GM12878 (cell line): Measurements from ENCODE around the gene RAD1. TPM values are rescaled to one million over a fixed set of nuclear protein-coding genes. Genes with fewer than 3 reads are reported as not detected.
A peak's percentile ranks its signal among the peaks of the same experiment; 100 is the strongest.

ENCODE experiments used
- ATAC-seq: fragments of 200-7000 bp; cut with Tn5 transposase; 3 replicates; pipeline ENCODE4 v1.9.1; 2020; ENCODE audit warnings: mild to moderate bottlenecking, moderate library complexity
- BruUV-seq: library from RNA; stranded (reverse); fragments of 400-500 nt; replicated peaks from 2 replicates; lab custom pipeline; 2021; lab: Mats Ljungman, UMichigan
- CTCF ChIA-PET: fragments of 300-600 bp; sonication (Branson Sonifier 250); formaldehyde crosslinking; extraction: SDS; loops from one replicate; lab custom pipeline; 2021; ENCODE audit warnings: inconsistent platforms; lab: Yijun Ruan, JAX
- POLR2A ChIA-PET: fragments of 350-600 bp; formaldehyde crosslinking; extraction: SDS; loops from one replicate; lab custom pipeline; 2021; ENCODE audit warnings: inconsistent platforms; lab: Charles Lee
- RAD21 ChIA-PET: fragments of 300-600 bp; sonication (Branson Sonifier 250); formaldehyde crosslinking; loops from one replicate; lab custom pipeline; 2023; ENCODE audit warnings: antibody characterized with exemption; ENCODE audit not compliant: unreplicated experiment; lab: Charles Lee
- SMC1A ChIA-PET: fragments of 300-600 bp; sonication (Branson Sonifier 250); formaldehyde crosslinking; loops from one replicate; lab custom pipeline; 2023; ENCODE audit not compliant: unreplicated experiment, uncharacterized antibody; lab: Charles Lee
- DNase-seq: peaks from one replicate; pipeline ENCODE4 v3.0.0-alpha.2; 2011; ENCODE audit warnings: low read depth, low spot score
- FAIRE-seq: peaks from 3 replicates; lab custom pipeline; 2011; peaks lifted over from hg19 to GRCh38; lab: Jason Lieb, UNC
- H2AFZ ChIP-seq: 2 replicates; pipeline ENCODE4 v1.6.0; 2011; ENCODE audit warnings: low read depth, low read length, control low read depth; ENCODE audit not compliant: control insufficient read depth
- H3K27ac ChIP-seq: 2 replicates; pipeline ENCODE4 v1.5.1; 2011; ENCODE audit warnings: control low read depth; ENCODE audit not compliant: control insufficient read depth, insufficient read depth
- H3K27me3 ChIP-seq, 2 experiments: replicated peaks in 1 of 2; 2 replicates each; pipeline versions ENCODE4 v1.6.0 to v1.6.1; 2011; ENCODE audit warnings: low read length in 1 of 2; ENCODE audit not compliant: control insufficient read depth in 2 of 2, insufficient read depth in 2 of 2
- H3K36me3 ChIP-seq, 2 experiments: 2 replicates each; pipeline ENCODE4 v1.5.1; 2011; ENCODE audit warnings: low read length in 1 of 2; ENCODE audit not compliant: control insufficient read depth in 2 of 2, insufficient read depth in 2 of 2
- H3K4me1 ChIP-seq: 2 replicates; pipeline ENCODE4 v1.6.1; 2011; ENCODE audit warnings: mild to moderate bottlenecking, low read length, moderate library complexity, mixed read lengths; ENCODE audit not compliant: control insufficient read depth, insufficient read depth
- H3K4me2 ChIP-seq: 2 replicates; pipeline ENCODE4 v1.6.0; 2011; ENCODE audit warnings: control low read depth; ENCODE audit not compliant: control insufficient read depth, insufficient read depth
- H3K4me3 ChIP-seq: fragments of 200-600 bp; sonication (generic); 2 replicates; pipeline ENCODE4 v1.5.1; 2016
- H3K79me2 ChIP-seq: 2 replicates; pipeline ENCODE4 v1.6.0; 2011; ENCODE audit warnings: low read length; ENCODE audit not compliant: control insufficient read depth, insufficient read depth
- H3K9ac ChIP-seq: 2 replicates; pipeline ENCODE4 v1.8.0; 2011; ENCODE audit warnings: low read length, control low read depth, mixed read lengths; ENCODE audit not compliant: control insufficient read depth, insufficient read depth
- H3K9me3 ChIP-seq: replicated peaks from 3 replicates; pipeline ENCODE4 v1.5.1; 2011; ENCODE audit warnings: mild to moderate bottlenecking, low read length; ENCODE audit not compliant: control insufficient read depth, insufficient read depth
- H4K20me1 ChIP-seq: 2 replicates; pipeline ENCODE4 v1.6.0; 2011; ENCODE audit not compliant: control insufficient read depth, insufficient read depth
- EGR1 ChIP-seq, 2 experiments: IDR thresholded peaks; 1 replicate in 1 of 2; 2 replicates in 1 of 2; pipeline ENCODE4 v1.6.1; 2011 to 2012; ENCODE audit warnings: low read depth in 2 of 2, low read length in 2 of 2, borderline replicate concordance in 1 of 2, mild to moderate bottlenecking in 1 of 2, moderate library complexity in 1 of 2
- HDAC2 ChIP-seq: fragments of 200-600 bp; sonication (generic); IDR thresholded peaks from 2 replicates; pipeline ENCODE4 v1.6.1; 2017
- NFXL1 ChIP-seq: fragments of 450-650 bp; IDR thresholded peaks from 2 replicates; pipeline ENCODE4 v1.6.1; 2017; ENCODE audit warnings: antibody characterized with exemption, mild to moderate bottlenecking, borderline replicate concordance
- NRF1 ChIP-seq: conservative IDR thresholded peaks from 2 replicates; pipeline ENCODE4 v1.6.1; 2011; ENCODE audit warnings: mild to moderate bottlenecking, low read depth, low read length, improper control_type of control experiment
- RB1 ChIP-seq: fragments of 450-650 bp; formaldehyde crosslinking; IDR thresholded peaks from 2 replicates; pipeline ENCODE4 v1.6.1; 2017; ENCODE audit warnings: mild to moderate bottlenecking, borderline replicate concordance
- TBL1XR1 ChIP-seq: IDR thresholded peaks from 2 replicates; pipeline ENCODE4 v1.6.1; 2012; ENCODE audit warnings: low read depth, low read length, improper control_type of control experiment
- WRNIP1 ChIP-seq: IDR thresholded peaks from 2 replicates; pipeline ENCODE4 v1.6.1; 2011; ENCODE audit warnings: low read depth, low read length, improper control_type of control experiment, borderline replicate concordance
- WGBS: methylation state at CpG from one replicate; pipeline ENCODE4 v1.1.6; 2016; ENCODE audit warnings: low lambda C conversion rate; ENCODE audit not compliant: insufficient replicate concordance, insufficient coverage; ENCODE audit errors: missing lambda C conversion rate; 5-methylcytosine and 5-hydroxymethylcytosine counted together
- in situ Hi-C: fragments of 300-500 bp; cut with MboI; formaldehyde crosslinking; loops from 9 replicates; pipeline ENCODE4 v1.14.3; 2018; ENCODE audit warnings: mixed read lengths
- intact Hi-C: fragments of 100-400 bp; cut with micrococcal nuclease; formaldehyde crosslinking; loops from one replicate; pipeline ENCODE4 v1.14.2; 2022; ENCODE audit not compliant: unreplicated experiment
- polyA plus RNA-seq, 11 experiments: library from polyadenylated mRNA; depleted of rRNA in 4 of 11; unstranded in 6 of 11; stranded (reverse) in 5 of 11; fragments of >200 nt; fragmentation: Nextera tagmentation in 4 of 11; fragmentation: Illumina TruSeq in 1 of 11; extraction: Ambion mirVana in 4 of 11; extraction: Trizol in 1 of 11; gene quantifications; 1 replicate in 1 of 11; 2 replicates in 10 of 11; pipeline versions ENCODE4 v1.2.1 to v1.2.3, GENCODE V29; 2011 to 2016; ENCODE audit warnings: inconsistent platforms in 2 of 11, missing spikeins in 2 of 11, low read depth in 1 of 11
- total RNA-seq, 4 experiments: library from RNA; depleted of rRNA in 3 of 4; stranded (reverse); fragments of >200 nt in 3 of 4; fragmentation: Illumina TruSeq in 1 of 4; extraction: Trizol in 1 of 4; gene quantifications; 2 replicates each; pipeline versions ENCODE4 v1.2.1 to v1.2.3, GENCODE V29; 2013 to 2021
- TF ChIP-seq, protein P1 (sequence below): fragments of 450-650 bp; IDR thresholded peaks from 2 replicates; pipeline ENCODE4 v1.6.1; 2016; ENCODE audit warnings: mild to moderate bottlenecking

RAD1 gene
- total and polyA plus RNA-seq, 10 of the 15 experiments (the other 5 are each of a cell fraction or from before 2014, with no cell fraction given): 21.1 to 58.4 (median 37.2) TPM

DNA sequence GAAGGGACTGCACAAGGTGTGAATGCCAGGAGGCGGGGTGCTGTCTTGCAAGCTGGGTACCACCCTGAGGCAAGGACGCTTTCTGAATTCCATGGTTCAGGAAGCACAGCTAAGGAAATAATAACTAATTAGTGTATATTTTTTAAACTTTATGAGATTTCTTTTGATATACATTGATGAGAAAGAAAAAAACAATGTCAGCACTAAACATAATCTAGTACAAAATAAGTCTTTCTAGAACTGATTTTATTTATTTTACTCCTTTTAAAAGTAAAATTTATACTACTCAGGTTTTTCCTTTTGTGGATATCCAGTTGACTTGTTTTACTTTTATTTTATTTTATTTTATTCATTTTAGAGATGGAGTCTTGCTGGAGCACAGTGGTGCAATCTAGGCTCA lies 17.6 kb upstream of the RAD1 start (continued):
- TF ChIP-seq RB1: no peak
- TF ChIP-seq HDAC2: no peak

- H3K79me2 ChIP-seq: peaks cover 33% of the 10 kb centered on the region
- ATAC-seq: no peak
- BruUV-seq: TSS peak; percentile 71
- peaks cover 0 to 7% of the 10 kb centered on the region in 2 experiments; a peak in 1 of 4 replicates for H3K36me3 ChIP-seq
- RAD21 ChIA-PET: interaction anchor here (1.1 to 2.9 kb wide), 3 partner anchors 14 to 408 kb away, joined by 3 to 50 read pairs (median 14); partner anchors contain the start of genes BRIX1 and RAD1
- no peaks in the 10 kb centered on the region for H3K9me3 ChIP-seq
- DNase-seq: no peak
- WGBS: 86% methylated on average over 4 of the region's 4 CpGs
- peak overlapping the region; percentile 90 for H3K9ac ChIP-seq
- in situ Hi-C loops: no loop called here
- no peak for FAIRE-seq
- TF ChIP-seq, protein P1, sequence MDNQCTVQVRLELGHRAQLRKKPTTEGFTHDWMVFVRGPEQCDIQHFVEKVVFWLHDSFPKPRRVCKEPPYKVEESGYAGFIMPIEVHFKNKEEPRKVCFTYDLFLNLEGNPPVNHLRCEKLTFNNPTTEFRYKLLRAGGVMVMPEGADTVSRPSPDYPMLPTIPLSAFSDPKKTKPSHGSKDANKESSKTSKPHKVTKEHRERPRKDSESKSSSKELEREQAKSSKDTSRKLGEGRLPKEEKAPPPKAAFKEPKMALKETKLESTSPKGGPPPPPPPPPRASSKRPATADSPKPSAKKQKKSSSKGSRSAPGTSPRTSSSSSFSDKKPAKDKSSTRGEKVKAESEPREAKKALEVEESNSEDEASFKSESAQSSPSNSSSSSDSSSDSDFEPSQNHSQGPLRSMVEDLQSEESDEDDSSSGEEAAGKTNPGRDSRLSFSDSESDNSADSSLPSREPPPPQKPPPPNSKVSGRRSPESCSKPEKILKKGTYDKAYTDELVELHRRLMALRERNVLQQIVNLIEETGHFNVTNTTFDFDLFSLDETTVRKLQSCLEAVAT: no peak
- TF ChIP-seq NFXL1: no peak
- TF ChIP-seq NRF1: no peak
- TF ChIP-seq WRNIP1: no peak
- no peak for TF ChIP-seq TBL1XR1
- TF ChIP-seq EGR1 (IDR thresholded peaks at IDR 0.05; ENCODE audit: borderline replicate concordance in 1 of 2, low read depth in 2 of 2, low read length in 2 of 2): no peak
- TF ChIP-seq, all 136 proteins: peak for 0
- POLR2A ChIA-PET: interaction anchor here (0.6 to 3.3 kb wide), 4 partner anchors 15 to 548 kb away, joined by 3 to 79 read pairs (median 4); partner anchors contain the start of genes BRIX1 and RAD1
- SMC1A ChIA-PET: interaction anchor here (0.6 to 2.4 kb wide), 4 partner anchors 14 to 473 kb away, joined by 3 to 14 read pairs (median 3); no protein-coding TSS in a partner anchor
- H4K20me1 ChIP-seq: no peaks in the 10 kb centered on the region
- peak overlapping the region; percentile 83 for H3K4me3 ChIP-seq
- H3K4me2 ChIP-seq: peak overlapping the region; percentile 81
- intact Hi-C loops: no loop called here
- H3K27ac ChIP-seq: peak overlapping the region; percentile 86
- CTCF ChIA-PET: interaction anchor here (1.0 to 1.4 kb wide), 5 partner anchors 9 to 73 kb away, joined by 3 to 4 read pairs (median 3); no protein-coding TSS in a partner anchor
- H3K27me3 ChIP-seq: no peaks in the 10 kb centered on the region
- no peaks in the 10 kb centered on the region for H3K4me1 ChIP-seq
- no peak overlapping the region for H2AFZ ChIP-seq
Observed at GRCh38 chr5:34930870-34931269, 15.6 kb upstream of the RAD1 start.
